HG03064 (cell line): Measurements from ENCODE around the gene TMEM150C.
"Not testable (repeated sequence)": the region's sequence is repeated elsewhere in the genome, so short reads cannot be mapped to it uniquely, and the experiment has no call there.

Experiments used
- ATAC-seq: cut with Tn5 transposase; IDR thresholded peaks from one replicate; pipeline ENCODE4 v1.9.1; 2021; ENCODE audit warnings: low read depth; ENCODE audit not compliant: unreplicated experiment

The TMEM150C gene

GRCh38 chr4:82480771-82481505 lies 80.8 kb downstream of the TMEM150C start:
- no peak for ATAC-seq

GRCh38 chr4:82479562-82479961 lies 82.2 kb downstream of the TMEM150C start:
- no peak for ATAC-seq

GRCh38 chr4:82477469-82477868 lies 84.3 kb downstream of the TMEM150C start:
- not testable (repeated sequence) for ATAC-seq

DNA sequence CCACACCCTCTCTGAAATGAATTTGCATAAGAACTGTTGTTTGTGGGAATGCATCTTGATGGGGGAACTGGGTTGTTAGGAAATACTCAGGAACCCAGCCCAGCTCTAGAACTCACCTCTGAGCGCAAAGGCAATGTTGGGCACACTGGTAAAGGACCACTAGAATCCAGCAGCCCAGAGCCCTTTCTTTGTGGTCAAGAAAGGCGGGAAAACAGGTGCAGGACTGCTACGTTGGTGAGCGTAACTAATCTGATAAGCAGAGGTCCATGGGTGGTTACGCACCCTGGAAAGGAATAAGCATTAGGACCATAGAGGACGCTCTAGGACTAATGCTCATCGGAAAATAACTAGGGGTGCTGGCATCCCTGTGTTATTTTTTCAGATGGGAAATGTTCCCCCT lies 85.9 kb downstream of the TMEM150C start:
- not testable (repeated sequence) for ATAC-seq

- ATAC-seq: no peak
Measured at GRCh38 chr4:82473621-82474164, 88.1 kb downstream of the TMEM150C start.

- ATAC-seq: not testable (repeated sequence)
Measured at GRCh38 chr4:82473080-82473479, 88.7 kb downstream of the TMEM150C start.

GRCh38 chr4:82469791-82470345 lies 91.9 kb downstream of the TMEM150C start:
- ATAC-seq: no peak

DNA sequence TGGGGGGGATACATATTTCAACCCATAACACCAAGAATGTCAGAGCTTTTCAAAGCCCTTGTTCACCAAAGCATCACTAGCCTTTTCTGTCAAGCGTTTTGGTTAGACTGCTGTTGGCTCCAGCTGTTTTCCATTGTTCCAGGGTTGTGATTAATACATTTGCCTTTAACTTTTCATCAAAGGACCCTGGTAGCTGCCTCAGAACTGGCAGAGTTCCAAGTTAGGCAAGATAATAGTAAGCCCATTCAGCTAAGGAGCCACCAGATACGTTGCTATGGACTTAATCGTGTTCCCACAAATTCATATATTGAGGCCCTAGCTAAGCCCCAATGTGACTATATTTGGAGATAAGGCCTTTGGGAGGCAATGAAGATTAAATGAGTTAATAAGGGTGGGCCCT lies 94.3 kb downstream of the TMEM150C start:
- ATAC-seq: no peak

DNA sequence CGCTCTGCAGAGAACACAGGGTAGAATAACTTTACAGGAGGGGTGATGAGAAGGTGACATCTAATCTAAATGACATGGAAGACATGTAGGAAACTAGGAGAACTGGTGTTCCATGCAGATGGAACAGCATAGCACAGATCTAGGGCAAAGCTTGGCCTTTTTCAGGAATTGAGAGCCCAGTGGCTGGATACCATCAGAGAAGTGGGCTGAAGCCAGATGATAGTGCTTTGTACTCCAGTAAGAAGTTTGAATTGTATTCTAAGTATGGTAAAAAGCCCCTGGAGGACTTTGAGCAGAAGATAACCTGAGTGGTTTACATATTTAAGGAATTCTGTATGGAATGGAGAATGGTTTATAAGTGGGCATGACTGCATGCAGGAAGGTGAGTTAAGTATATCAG lies 98.6 kb downstream of the TMEM150C start:
- no peak for ATAC-seq

DNA sequence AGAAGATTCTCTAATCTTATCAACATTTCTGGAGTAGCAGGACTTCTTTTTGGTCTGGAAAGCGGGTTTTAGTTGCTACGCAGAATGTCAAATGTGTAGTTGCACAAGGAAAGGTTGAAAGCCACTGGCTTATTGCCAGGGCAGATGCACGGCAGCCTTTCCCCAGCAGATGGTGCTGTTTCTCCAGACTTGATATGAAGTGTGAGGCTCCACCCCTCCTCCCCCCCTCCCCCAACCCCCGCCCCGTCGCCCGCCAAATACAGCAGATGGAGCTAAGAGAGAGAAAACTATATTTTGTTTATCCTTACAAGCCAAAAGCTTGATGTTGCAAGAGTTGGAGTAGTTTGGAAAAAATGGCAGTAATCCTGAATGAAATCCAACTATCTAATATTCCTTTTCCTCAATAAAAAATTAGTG lies 99.4 kb downstream of the TMEM150C start:
- ATAC-seq: no peak

GRCh38 chr4:82461710-82462109 lies 100.1 kb downstream of the TMEM150C start:
- no peak for ATAC-seq

DNA sequence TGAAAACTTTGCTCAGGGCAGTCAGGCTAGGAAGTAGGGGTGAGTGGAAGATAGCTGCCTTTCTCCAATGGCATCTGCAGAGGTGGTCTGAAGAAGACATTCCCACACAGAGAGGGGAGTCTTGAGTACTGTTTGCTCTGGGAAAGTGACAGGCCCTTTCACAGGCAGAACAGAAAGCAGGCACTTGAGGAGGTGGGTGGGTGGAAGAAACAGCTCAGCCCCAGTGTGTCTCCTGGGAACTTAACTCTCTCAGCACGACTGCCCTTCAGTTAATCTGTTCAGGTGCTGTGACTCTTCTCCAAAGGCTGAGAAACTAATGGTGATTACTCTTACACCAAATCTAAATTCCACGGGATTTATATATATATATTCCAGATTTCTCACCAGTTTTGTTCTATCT lies 103.1 kb downstream of the TMEM150C start:
- no peak for ATAC-seq

DNA sequence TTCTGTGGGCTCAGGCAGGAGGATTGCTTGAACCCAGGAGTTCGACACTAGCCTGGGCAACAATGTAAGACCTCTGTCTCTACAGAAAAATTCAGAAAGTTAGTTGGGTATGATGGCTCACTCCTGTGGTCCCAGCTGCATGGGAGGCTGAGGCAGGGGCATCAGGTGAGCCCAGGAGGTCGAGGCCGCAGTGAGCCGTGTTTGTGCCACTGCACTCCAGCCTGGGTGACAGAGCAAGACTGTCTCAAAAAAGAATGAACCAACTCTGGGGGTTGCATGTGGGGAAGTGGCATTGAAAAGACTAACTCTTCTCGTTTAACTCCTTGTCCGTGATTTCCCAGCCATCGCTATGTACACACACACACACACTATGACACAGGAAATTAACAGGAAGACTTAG lies 104.5 kb downstream of the TMEM150C start:
- ATAC-seq: no peak

GRCh38 chr4:82452026-82452425 lies 109.8 kb downstream of the TMEM150C start:
- no peak for ATAC-seq

DNA sequence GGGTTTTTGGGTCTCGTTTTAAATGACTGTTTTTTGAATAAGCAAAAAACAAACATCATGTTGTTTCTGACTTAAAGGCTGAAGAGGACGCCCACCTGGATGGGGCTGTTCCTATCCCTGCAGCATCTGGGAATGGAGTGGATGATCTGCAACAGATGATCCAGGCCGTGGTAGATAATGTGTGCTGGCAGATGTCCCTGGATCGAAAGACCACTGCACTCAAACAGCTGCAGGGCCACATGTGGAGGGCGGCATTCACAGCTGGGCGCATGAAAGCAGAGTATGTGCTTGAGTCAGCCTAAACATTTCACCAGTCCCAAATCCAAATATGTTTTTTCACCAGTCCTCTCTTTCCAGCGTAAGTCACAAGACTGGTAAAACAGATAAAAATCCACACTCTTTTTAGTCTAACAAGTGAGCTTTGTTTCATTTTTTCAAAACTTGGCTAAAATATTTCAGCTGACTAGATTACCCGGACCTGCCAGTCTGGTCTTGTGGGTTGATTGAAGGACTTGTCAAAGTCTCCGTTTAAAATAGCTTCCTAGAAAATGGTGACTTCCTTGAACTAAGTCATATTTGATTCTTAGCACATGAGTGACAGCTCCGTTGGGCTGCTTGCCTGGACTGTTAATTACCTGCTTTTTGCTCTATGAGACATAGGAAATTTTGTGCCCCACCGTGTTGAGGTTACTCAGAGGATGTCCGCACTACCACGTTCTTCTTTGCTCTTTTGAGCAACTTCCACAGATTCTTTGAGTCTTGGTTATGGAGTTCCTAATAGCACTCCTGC lies 110.6 kb downstream of the TMEM150C start:
- no peak for ATAC-seq

GRCh38 chr4:82447886-82448285 lies 113.9 kb downstream of the TMEM150C start:
- no peak for ATAC-seq

DNA sequence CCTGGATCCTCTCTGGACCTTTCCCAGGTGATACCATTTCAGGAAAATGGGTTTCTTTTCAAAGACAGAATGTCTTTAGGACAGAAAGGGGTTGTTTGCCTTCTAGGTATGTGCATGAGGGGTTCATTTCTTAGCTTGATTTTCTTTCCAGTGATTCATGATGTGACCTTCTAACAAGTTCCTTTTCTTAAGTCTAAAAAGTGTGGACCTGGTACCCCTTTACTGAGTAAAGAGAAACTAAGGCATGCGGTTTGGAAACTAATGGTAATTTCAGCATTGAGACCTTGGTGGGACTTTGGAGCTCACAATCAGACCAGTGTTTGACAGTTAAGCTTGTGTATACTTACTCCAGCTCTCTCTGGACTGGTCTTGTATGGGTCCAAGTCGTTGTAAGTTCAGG lies 122.7 kb downstream of the TMEM150C start:
- ATAC-seq: no peak

DNA sequence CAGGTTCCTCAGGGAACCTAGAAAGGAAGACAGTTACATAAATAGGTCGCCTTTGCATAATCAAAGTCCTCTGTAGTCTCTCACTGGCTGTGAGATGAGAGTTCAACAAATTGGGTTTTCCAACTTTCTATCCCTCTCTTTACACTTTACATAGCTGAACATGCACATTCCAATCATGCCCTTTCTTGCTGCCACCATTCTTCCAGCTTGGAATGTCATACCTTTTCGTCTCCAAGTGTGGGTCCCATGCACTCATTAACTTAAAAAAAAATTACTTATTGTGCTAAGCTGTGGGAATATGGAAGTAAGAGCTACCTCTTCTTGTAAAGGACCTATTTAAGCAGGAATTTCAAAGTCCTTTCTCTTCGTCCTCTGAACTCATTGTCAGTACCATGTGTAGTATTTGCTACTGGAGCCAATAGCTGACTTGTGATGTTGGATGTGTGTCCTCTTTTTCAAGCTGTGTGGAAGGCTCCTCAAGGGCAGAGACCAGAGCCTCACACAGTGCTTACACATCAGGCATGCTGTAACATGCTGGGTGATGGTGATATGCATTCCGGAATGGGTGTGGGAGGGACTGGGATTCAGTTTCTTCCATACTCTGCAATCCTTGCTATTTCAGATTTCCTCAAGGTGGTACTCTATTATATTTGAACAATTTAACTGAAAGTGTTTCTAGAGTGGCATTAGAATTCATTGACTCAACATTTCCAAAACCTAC lies 124.3 kb downstream of the TMEM150C start:
- no peak for ATAC-seq

DNA sequence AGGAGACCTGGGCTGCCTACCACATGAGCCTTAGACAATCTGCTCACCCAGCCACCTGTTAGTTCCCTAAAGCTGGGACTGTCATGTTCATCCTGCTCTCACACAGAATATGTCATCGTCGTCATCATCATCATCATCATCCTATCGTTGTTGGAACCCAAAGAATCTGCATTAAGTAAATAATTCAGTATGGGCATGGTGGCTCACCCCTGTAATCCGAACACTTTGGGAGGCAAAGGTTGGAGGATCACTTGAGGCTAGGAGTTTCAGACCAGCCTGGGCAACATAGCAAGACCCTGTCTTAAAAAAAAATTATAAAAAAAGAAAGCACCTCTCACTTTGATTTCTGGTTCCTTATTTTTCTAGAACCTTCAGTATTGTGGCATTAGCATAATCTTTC lies 125.0 kb downstream of the TMEM150C start:
- no peak for ATAC-seq

GRCh38 chr4:82436130-82436529 lies 125.7 kb downstream of the TMEM150C start:
- no peak for ATAC-seq

GRCh38 chr4:82434949-82435348 lies 126.8 kb downstream of the TMEM150C start:
- no peak for ATAC-seq
